ENCODE data around the gene C11orf98. TPM values are rescaled to one million over a fixed set of nuclear protein-coding genes. Genes with fewer than 3 reads are reported as not detected.

C11orf98 gene
- polyA plus RNA-seq, 1 donor from 2014 or later, result 92.0 TPM

- H3K9ac ChIP-seq (ENCODE audit: low read length), result no peak overlapping the region
- no peaks in the 10 kb centered on the region for H3K27me3 ChIP-seq (ENCODE audit: insufficient read depth, low read depth, low read length)
- H3F3A ChIP-seq (ENCODE audit: insufficient read depth, low read length, poor library complexity, severe bottlenecking), result no peaks in the 10 kb centered on the region
- no peak overlapping the region for H3K27ac ChIP-seq (ENCODE audit: low read length)
- no peaks in the 10 kb centered on the region for H3K9me3 ChIP-seq (ENCODE audit: low read length)
- peaks cover 38% of the 10 kb centered on the region for H3K79me2 ChIP-seq (replicated peaks; ENCODE audit: insufficient read depth, low read length)
- no peak for TF ChIP-seq POLR2AphosphoS5 (IDR thresholded peaks at IDR 0.05)
- no peak for TF ChIP-seq EP300 (conservative IDR thresholded peaks at IDR 0.05; ENCODE audit: poor library complexity, severe bottlenecking)
- TF ChIP-seq RAD21 (conservative IDR thresholded peaks at IDR 0.05), result no peak
- TF ChIP-seq EZH2 (IDR thresholded peaks at IDR 0.05; ENCODE audit: borderline replicate concordance, insufficient read depth, low read length, poor library complexity, severe bottlenecking), result no peak
- TF ChIP-seq MXI1 (conservative IDR thresholded peaks at IDR 0.05; ENCODE audit: poor library complexity, severe bottlenecking), result no peak
- no peak for TF ChIP-seq SMC3 (conservative IDR thresholded peaks at IDR 0.05; ENCODE audit: poor library complexity)
- TF ChIP-seq CTCF (IDR thresholded peaks at IDR 0.05; ENCODE audit: poor library complexity, severe bottlenecking), result no peak
- TF ChIP-seq TAF1 (IDR thresholded peaks at IDR 0.05; ENCODE audit: low read depth), result no peak
- no peak for TF ChIP-seq REST (IDR thresholded peaks at IDR 0.05; ENCODE audit: borderline replicate concordance)
- no peaks in the 10 kb centered on the region for H3K36me3 ChIP-seq (ENCODE audit: insufficient read depth, low read length)
- H3K4me2 ChIP-seq (ENCODE audit: low read length), result no peak overlapping the region
- no peaks in the 10 kb centered on the region for H4K20me1 ChIP-seq (ENCODE audit: insufficient read depth)
- H2AFZ ChIP-seq (ENCODE audit: low read depth, low read length), result no peak overlapping the region
- H3K9me2 ChIP-seq (ENCODE audit: insufficient read depth, low read length), result no peaks in the 10 kb centered on the region
- H3K4me3 ChIP-seq (ENCODE audit: low read length), result no peak overlapping the region
Measured at GRCh38 chr11:62648967-62649364, 16.0 kb downstream of the C11orf98 start.

- no peaks in the 10 kb centered on the region for H3K27me3 ChIP-seq (ENCODE audit: insufficient read depth, low read depth, low read length)
- H3K79me2 ChIP-seq (replicated peaks; ENCODE audit: insufficient read depth, low read length), result peaks cover 38% of the 10 kb centered on the region
Measured at GRCh38 chr11:62648185-62648966, 16.6 kb downstream of the C11orf98 start.

More at GRCh38 chr11:62648185-62648966, 16.6 kb downstream of the C11orf98 start:
- H3K4me3 ChIP-seq (ENCODE audit: low read length), result no peak overlapping the region
- H4K20me1 ChIP-seq (ENCODE audit: insufficient read depth), result no peaks in the 10 kb centered on the region
- H3K9me2 ChIP-seq (ENCODE audit: insufficient read depth, low read length), result no peaks in the 10 kb centered on the region
- H2AFZ ChIP-seq (ENCODE audit: low read depth, low read length), result no peak overlapping the region
- TF ChIP-seq EP300 (conservative IDR thresholded peaks at IDR 0.05; ENCODE audit: poor library complexity, severe bottlenecking) (no peak), POLR2AphosphoS5 (IDR thresholded peaks at IDR 0.05) (no peak), SMC3 (conservative IDR thresholded peaks at IDR 0.05; ENCODE audit: poor library complexity) (no peak), REST (IDR thresholded peaks at IDR 0.05; ENCODE audit: borderline replicate concordance) (no peak), TAF1 (IDR thresholded peaks at IDR 0.05; ENCODE audit: low read depth) (no peak), EZH2 (IDR thresholded peaks at IDR 0.05; ENCODE audit: borderline replicate concordance, insufficient read depth, low read length, poor library complexity, severe bottlenecking) (no peak), CTCF (IDR thresholded peaks at IDR 0.05; ENCODE audit: poor library complexity, severe bottlenecking) (no peak), MXI1 (conservative IDR thresholded peaks at IDR 0.05; ENCODE audit: poor library complexity, severe bottlenecking) (no peak), RAD21 (conservative IDR thresholded peaks at IDR 0.05) (no peak)
- H3K36me3 ChIP-seq (ENCODE audit: insufficient read depth, low read length), result no peaks in the 10 kb centered on the region
- H3K9ac ChIP-seq (ENCODE audit: low read length), result no peak overlapping the region
- no peak overlapping the region for H3K27ac ChIP-seq (ENCODE audit: low read length)
- H3K4me2 ChIP-seq (ENCODE audit: low read length), result no peak overlapping the region
- no peaks in the 10 kb centered on the region for H3K9me3 ChIP-seq (ENCODE audit: low read length)
- H3F3A ChIP-seq (ENCODE audit: insufficient read depth, low read length, poor library complexity, severe bottlenecking), result no peaks in the 10 kb centered on the region

All from neural cell (in vitro differentiated cells).